HepG2 (cell line): ENCODE results near the gene STX8. TPM values are rescaled to one million over a fixed set of nuclear protein-coding genes. Genes with fewer than 3 reads are reported as not detected.

Experiments used
- ATAC-seq: fragments of 200-7000 bp; cut with Tn5 transposase; 3 replicates; pipeline ENCODE4 v1.9.1; 2020; ENCODE audit warnings: mild to moderate bottlenecking, moderate library complexity
- BruUV-seq: library from RNA; stranded (reverse); fragments of 400-500 nt; replicated peaks from 2 replicates; lab custom pipeline; 2021; lab: Mats Ljungman, UMichigan
- CTCF ChIA-PET: fragments of 300-600 bp; formaldehyde crosslinking; extraction: SDS; loops from one replicate; lab custom pipeline; 2021; ENCODE audit warnings: low total read pairs, inconsistent platforms, low intra/inter-chr PET ratio; lab: Yijun Ruan, JAX
- POLR2A ChIA-PET: fragments of 350-600 bp; sonication (Branson Sonifier 250); formaldehyde crosslinking; loops from one replicate; lab custom pipeline; 2020; ENCODE audit warnings: antibody characterized with exemption, inconsistent platforms; lab: Yijun Ruan, JAX
- DNase-seq: peaks from one replicate; pipeline ENCODE4 v3.0.0-alpha.2; 2015; ENCODE audit warnings: low spot score
- FAIRE-seq: peaks from 3 replicates; lab custom pipeline; 2011; peaks lifted over from hg19 to GRCh38; lab: Jason Lieb, UNC
- H2AFZ ChIP-seq: one replicate; pipeline ENCODE4 v1.6.1; 2011; ENCODE audit warnings: low read length, inconsistent platforms
- H3K27ac ChIP-seq: fragments of 300-600 bp; 3 replicates; pipeline ENCODE4 v1.8.0; 2011; ENCODE audit warnings: mixed run types, mild to moderate bottlenecking, mixed read lengths, low read length, inconsistent platforms; ENCODE audit not compliant: insufficient read depth; ENCODE audit errors: extremely low read length
- H3K27me3 ChIP-seq, 2 experiments: fragments of 200-600 bp in 1 of 2; 2 replicates in 1 of 2; 3 replicates in 1 of 2; pipeline versions ENCODE4 v1.6.0 to v1.8.0; 2011; ENCODE audit warnings: low read length in 2 of 2, mild to moderate bottlenecking in 2 of 2, moderate library complexity in 2 of 2, inconsistent platforms in 1 of 2; ENCODE audit not compliant: insufficient read depth in 2 of 2, control insufficient read depth in 1 of 2
- H3K36me3 ChIP-seq, 2 experiments: fragments of 200-600 bp in 1 of 2; replicated peaks in 1 of 2; 2 replicates in 1 of 2; 3 replicates in 1 of 2; pipeline versions ENCODE4 v1.5.1 to v1.8.0; 2011; ENCODE audit warnings: low read length in 2 of 2, inconsistent platforms in 1 of 2; ENCODE audit not compliant: insufficient read depth in 2 of 2, control insufficient read depth in 1 of 2
- H3K4me1 ChIP-seq: 2 replicates; pipeline ENCODE4 v1.5.1; 2012; ENCODE audit warnings: low read length, inconsistent platforms; ENCODE audit not compliant: insufficient read depth
- H3K4me2 ChIP-seq: 2 replicates; pipeline ENCODE4 v1.6.0; 2011; ENCODE audit warnings: low read depth, low read length, inconsistent platforms
- H3K4me3 ChIP-seq, 3 experiments: fragments of 200-600 bp in 1 of 3; sonication (generic), shearing (Covaris generic) in 1 of 3; replicated peaks in 1 of 3; 2 replicates each; pipeline ENCODE4 v1.5.1; 2011 to 2016; ENCODE audit warnings: low read length in 3 of 3, inconsistent platforms in 2 of 3, low read depth in 2 of 3, mild to moderate bottlenecking in 2 of 3, control low read depth in 1 of 3, mixed read lengths in 1 of 3; ENCODE audit not compliant: insufficient read depth in 1 of 3
- H3K79me2 ChIP-seq: one replicate; pipeline ENCODE4 v1.6.1; 2011; ENCODE audit warnings: low read length, inconsistent platforms; ENCODE audit not compliant: insufficient read depth
- H3K9ac ChIP-seq: 2 replicates; pipeline ENCODE4 v1.6.0; 2011; ENCODE audit warnings: mild to moderate bottlenecking, low read depth, low read length, inconsistent platforms; ENCODE audit not compliant: insufficient read depth
- H3K9me3 ChIP-seq: 2 replicates; pipeline ENCODE4 v1.5.1; 2012; ENCODE audit warnings: mild to moderate bottlenecking, low read length
- H4K20me1 ChIP-seq: 2 replicates; pipeline ENCODE4 v1.6.0; 2011; ENCODE audit warnings: inconsistent platforms, mild to moderate bottlenecking, low read length, moderate library complexity; ENCODE audit not compliant: insufficient read depth
- DR1 ChIP-seq: sonication (generic); formaldehyde crosslinking; IDR thresholded peaks from 2 replicates; pipeline ENCODE4 v1.8.0; 2021; ENCODE audit warnings: mild to moderate bottlenecking, missing genetic modification reagents, inconsistent platforms
- DZIP1 ChIP-seq: sonication (generic); formaldehyde crosslinking; IDR thresholded peaks from 2 replicates; pipeline ENCODE4 v1.5.0; 2020; ENCODE audit warnings: mild to moderate bottlenecking, missing genetic modification reagents
- RARG ChIP-seq: sonication (generic); formaldehyde crosslinking; IDR thresholded peaks from 2 replicates; pipeline ENCODE4 v1.4.0; 2020; ENCODE audit warnings: low read depth, mild to moderate bottlenecking, missing genetic modification reagents
- TBL1XR1 ChIP-seq: fragments of 150-350 bp; IDR thresholded peaks from 2 replicates; pipeline ENCODE4 v1.6.1; 2014; ENCODE audit warnings: borderline replicate concordance, low read length; ENCODE audit not compliant: partially characterized antibody
- THYN1 ChIP-seq: sonication (generic); formaldehyde crosslinking; IDR thresholded peaks from 2 replicates; pipeline ENCODE4 v1.8.1; 2023; ENCODE audit warnings: low read depth, mild to moderate bottlenecking, moderate library complexity, missing genetic modification reagents, borderline replicate concordance
- TP53 ChIP-seq: sonication (generic); formaldehyde crosslinking; conservative IDR thresholded peaks from 2 replicates; pipeline ENCODE4 v1.4.0; 2020; ENCODE audit warnings: missing genetic modification reagents
- ZNF18 ChIP-seq: sonication (generic); formaldehyde crosslinking; IDR thresholded peaks from 2 replicates; pipeline ENCODE4 v1.8.0; 2022; ENCODE audit warnings: mild to moderate bottlenecking, missing genetic modification reagents; ENCODE audit not compliant: insufficient replicate concordance
- ZNF83 ChIP-seq: sonication (generic); formaldehyde crosslinking; IDR thresholded peaks from 2 replicates; pipeline ENCODE4 v1.4.0; 2020; ENCODE audit warnings: missing genetic modification reagents, mild to moderate bottlenecking, borderline replicate concordance
- WGBS: methylation state at CpG from one replicate; pipeline ENCODE4 v1.1.6; 2017; ENCODE audit warnings: low lambda C conversion rate; 5-methylcytosine and 5-hydroxymethylcytosine counted together
- in situ Hi-C: cut with HindIII; loops from 2 replicates; pipeline ENCODE4 v1.10.0; 2017; ENCODE audit warnings: low pct_unique_long_range_greater_than_20kb; ENCODE audit not compliant: extremely low pct_ligation_motif_present
- intact Hi-C: fragments of 100-400 bp; cut with micrococcal nuclease; formaldehyde crosslinking; loops from one replicate; pipeline ENCODE4 v1.10.0; 2022; ENCODE audit not compliant: unreplicated experiment
- polyA plus RNA-seq, 8 experiments: library from polyadenylated mRNA; depleted of rRNA in 3 of 8; stranded (reverse) in 7 of 8; unstranded in 1 of 8; fragments of >200 nt; fragmentation: Illumina TruSeq in 4 of 8; extraction: Trizol in 4 of 8; gene quantifications; 2 replicates each; pipeline versions ENCODE4 v1.2.1 to v1.2.3, GENCODE V29; 2011 to 2016; ENCODE audit warnings: low read depth in 4 of 8, missing spikeins in 1 of 8, mixed read lengths in 1 of 8; ENCODE audit not compliant: insufficient read depth in 1 of 8
- total RNA-seq, 5 experiments: library from RNA; depleted of rRNA; stranded (reverse); fragments of >200 nt; fragmentation: Illumina TruSeq; extraction: Trizol; gene quantifications; 2 replicates each; pipeline ENCODE4 v1.2.3, GENCODE V29; 2016; ENCODE audit warnings: low read depth in 1 of 5

STX8 gene
- total and polyA plus RNA-seq, 2 of the 13 experiments (the other 11 are each of a cell fraction or from before 2014, with no cell fraction given) = 36.4 to 53.6 TPM

- ChIA-PET POLR2A (no interaction called here), CTCF (no interaction called here)
- no peak for DNase-seq
- no peak for TF ChIP-seq TBL1XR1
- no peak for TF ChIP-seq ZNF18 (CRISPR knock-in tag)
- TF ChIP-seq DZIP1 = no peak
- no peak for TF ChIP-seq ZNF83 (CRISPR knock-in tag)
- no peak for TF ChIP-seq DR1
- no peak for TF ChIP-seq THYN1 (CRISPR knock-in tag)
- TF ChIP-seq TP53 (CRISPR knock-in tag) = no peak
- TF ChIP-seq RARG (CRISPR knock-in tag) = no peak
- H3K4me2 ChIP-seq = no peak overlapping the region
- no peak for ATAC-seq
- no peaks in the 10 kb centered on the region for H3K79me2 ChIP-seq
- no peaks in the 10 kb centered on the region for H4K20me1 ChIP-seq
- intact Hi-C loops (no loop called here), in situ Hi-C loops (no loop called here)
- no TSS peak for BruUV-seq
- WGBS = 30% methylated on average over 10 of the region's 16 CpGs
- no peak overlapping the region for H3K4me3 ChIP-seq
- H3K9ac ChIP-seq = no peak overlapping the region
- H2AFZ ChIP-seq = no peak overlapping the region
- FAIRE-seq = no peak
- peaks cover 9 to 68% of the 10 kb centered on the region in 2 experiments; a peak in 4 of 5 replicates for H3K27me3 ChIP-seq
- no peaks in the 10 kb centered on the region for H3K36me3 ChIP-seq
- H3K9me3 ChIP-seq = no peaks in the 10 kb centered on the region
- no peak overlapping the region for H3K27ac ChIP-seq
- no peaks in the 10 kb centered on the region for H3K4me1 ChIP-seq
These were observed 347.0 kb downstream of the STX8 start for GRCh38 chr17:9228408-9229159.
